MM.1S (cell line): ENCODE measurements around the gene TIMD4.

Source experiments
- DNase-seq: peaks from one replicate; pipeline ENCODE4 v3.0.0-alpha.2; 2015
- H2AFZ ChIP-seq: fragments of 300-600 bp; sonication (generic); 2 replicates; pipeline ENCODE4 v1.6.0; 2016; ENCODE audit warnings: antibody characterized with exemption, low read length
- H3F3A ChIP-seq: fragments of 300-600 bp; sonication (generic); 2 replicates; pipeline ENCODE4 v1.6.1; 2016; ENCODE audit warnings: mild to moderate bottlenecking, antibody characterized with exemption, low read length, moderate library complexity, mixed read lengths; ENCODE audit not compliant: insufficient read depth
- H3K27ac ChIP-seq: fragments of 300-600 bp; sonication (generic); 2 replicates; pipeline ENCODE4 v1.5.1; 2016; ENCODE audit warnings: mild to moderate bottlenecking, low read length
- H3K27me3 ChIP-seq: fragments of 300-600 bp; sonication (generic); replicated peaks from 2 replicates; pipeline ENCODE4 v1.6.0; 2016; ENCODE audit warnings: low read length; ENCODE audit not compliant: insufficient read depth
- H3K36me3 ChIP-seq: fragments of 300-600 bp; sonication (generic); replicated peaks from 2 replicates; pipeline ENCODE4 v1.6.1; 2016; ENCODE audit warnings: mild to moderate bottlenecking, low read length, mixed read lengths; ENCODE audit not compliant: insufficient read depth
- H3K4me1 ChIP-seq: fragments of 300-600 bp; sonication (generic); 2 replicates; pipeline ENCODE4 v1.6.1; 2016; ENCODE audit warnings: low read length, mixed read lengths
- H3K4me2 ChIP-seq: fragments of 300-600 bp; sonication (generic); 2 replicates; pipeline ENCODE4 v1.6.0; 2016; ENCODE audit warnings: low read depth, low read length
- H3K4me3 ChIP-seq: fragments of 300-600 bp; sonication (generic); 2 replicates; pipeline ENCODE4 v1.5.1; 2016; ENCODE audit warnings: low read length, mixed read lengths
- H3K79me2 ChIP-seq: fragments of 300-600 bp; sonication (generic); 2 replicates; pipeline ENCODE4 v1.6.1; 2016; ENCODE audit warnings: mixed run types, low read length, mixed read lengths
- H3K9ac ChIP-seq: fragments of 300-600 bp; sonication (generic); 2 replicates; pipeline ENCODE4 v1.6.1; 2016; ENCODE audit warnings: low read length, mixed read lengths
- H3K9me2 ChIP-seq: fragments of 300-600 bp; sonication (generic); replicated peaks from 2 replicates; pipeline ENCODE4 v1.6.1; 2016; ENCODE audit warnings: mild to moderate bottlenecking, low read length, mixed read lengths; ENCODE audit not compliant: insufficient read depth
- H3K9me3 ChIP-seq: fragments of 300-600 bp; sonication (generic); replicated peaks from 2 replicates; pipeline ENCODE4 v1.6.1; 2016; ENCODE audit warnings: mild to moderate bottlenecking, low read length, mixed read lengths; ENCODE audit not compliant: insufficient read depth
- H4K20me1 ChIP-seq: fragments of 300-600 bp; sonication (generic); 2 replicates; pipeline ENCODE4 v1.6.1; 2016; ENCODE audit warnings: mild to moderate bottlenecking, low read length, moderate library complexity, mixed read lengths; ENCODE audit not compliant: insufficient read depth
- EZH2 ChIP-seq: fragments of 300-600 bp; sonication (generic); optimal IDR thresholded peaks from 2 replicates; pipeline ENCODE3; 2017; ENCODE audit warnings: low read depth, mild to moderate bottlenecking, antibody characterized with exemption, low read length, mixed read lengths
- EZH2phosphoT487 ChIP-seq: fragments of 300-600 bp; sonication (generic); IDR thresholded peaks from 2 replicates; pipeline ENCODE4 v1.6.1; 2018; ENCODE audit warnings: antibody characterized with exemption, low read length
- TF ChIP-seq, protein P1 (sequence below): fragments of 300-600 bp; sonication (generic); IDR thresholded peaks from 2 replicates; pipeline ENCODE4 v1.5.1; 2016; ENCODE audit warnings: antibody characterized with exemption, low read length, mixed read lengths

Gene TIMD4

DNA sequence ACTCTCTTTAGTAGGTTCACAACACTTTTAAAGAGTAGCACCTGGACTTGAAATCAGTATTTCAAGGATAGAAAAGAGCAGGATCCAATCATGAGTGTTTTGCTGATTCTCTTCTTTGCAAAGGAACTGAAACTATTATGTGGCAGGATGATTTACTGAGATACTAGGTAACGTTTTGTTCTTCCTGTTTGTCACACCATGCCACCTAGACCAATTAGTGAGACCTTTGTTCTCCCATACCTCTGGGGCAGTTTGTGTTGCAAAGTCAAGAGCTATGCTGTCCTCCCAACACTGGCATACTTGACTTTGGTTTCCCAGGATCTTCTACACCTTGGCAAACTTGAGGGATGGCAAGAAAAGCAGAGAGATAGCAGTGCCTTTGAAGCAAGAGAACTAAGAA lies 69.5 kb downstream of the TIMD4 start:
- Histone ChIP-seq H3K27me3 (no peaks in the 10 kb centered on the region), H2AFZ (peak overlapping the region; percentile 69), H3K27ac (peak overlapping the region; percentile 65; the same call in 1 of the 2 replicates), H3K79me2 (no peaks in the 10 kb centered on the region), H3K9ac (no peak overlapping the region), H3K4me3 (no peak overlapping the region), H4K20me1 (no peaks in the 10 kb centered on the region), H3K4me2 (peak overlapping the region; percentile 25), H3K4me1 (peaks cover 39% of the 10 kb centered on the region), H3K9me3 (no peaks in the 10 kb centered on the region), H3F3A (no peaks in the 10 kb centered on the region; the same call in none of the 2 replicates), H3K9me2 (no peaks in the 10 kb centered on the region), H3K36me3 (no peaks in the 10 kb centered on the region)
- TF ChIP-seq, protein P1, sequence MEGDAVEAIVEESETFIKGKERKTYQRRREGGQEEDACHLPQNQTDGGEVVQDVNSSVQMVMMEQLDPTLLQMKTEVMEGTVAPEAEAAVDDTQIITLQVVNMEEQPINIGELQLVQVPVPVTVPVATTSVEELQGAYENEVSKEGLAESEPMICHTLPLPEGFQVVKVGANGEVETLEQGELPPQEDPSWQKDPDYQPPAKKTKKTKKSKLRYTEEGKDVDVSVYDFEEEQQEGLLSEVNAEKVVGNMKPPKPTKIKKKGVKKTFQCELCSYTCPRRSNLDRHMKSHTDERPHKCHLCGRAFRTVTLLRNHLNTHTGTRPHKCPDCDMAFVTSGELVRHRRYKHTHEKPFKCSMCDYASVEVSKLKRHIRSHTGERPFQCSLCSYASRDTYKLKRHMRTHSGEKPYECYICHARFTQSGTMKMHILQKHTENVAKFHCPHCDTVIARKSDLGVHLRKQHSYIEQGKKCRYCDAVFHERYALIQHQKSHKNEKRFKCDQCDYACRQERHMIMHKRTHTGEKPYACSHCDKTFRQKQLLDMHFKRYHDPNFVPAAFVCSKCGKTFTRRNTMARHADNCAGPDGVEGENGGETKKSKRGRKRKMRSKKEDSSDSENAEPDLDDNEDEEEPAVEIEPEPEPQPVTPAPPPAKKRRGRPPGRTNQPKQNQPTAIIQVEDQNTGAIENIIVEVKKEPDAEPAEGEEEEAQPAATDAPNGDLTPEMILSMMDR, result no peak
- TF ChIP-seq EZH2phosphoT487 (no peak), EZH2 (no peak)
- DNase-seq, result peak; percentile 68

DNA sequence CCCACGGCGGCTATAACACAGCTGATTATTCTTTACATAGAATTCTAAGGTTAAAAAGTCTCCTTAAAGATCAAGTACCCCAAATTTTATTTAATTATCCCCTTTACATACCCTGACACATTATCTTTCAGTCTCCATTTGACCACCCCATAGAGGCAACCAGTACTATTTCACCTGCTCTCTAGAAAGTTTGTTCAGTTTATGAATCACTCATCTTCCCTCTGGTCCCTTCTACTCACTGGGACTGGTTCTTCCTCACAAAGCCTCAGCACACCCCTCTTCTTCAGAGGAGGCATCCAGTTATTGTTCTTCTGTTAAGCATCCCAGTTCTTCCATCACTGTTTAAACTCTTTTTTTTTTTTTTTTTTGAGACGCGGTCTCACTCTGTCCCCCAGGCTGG lies 70.2 kb downstream of the TIMD4 start:
- no peaks in the 10 kb centered on the region for H3K9me3 ChIP-seq
- no peaks in the 10 kb centered on the region for H4K20me1 ChIP-seq
- no peaks in the 10 kb centered on the region for H3K36me3 ChIP-seq
- H3K4me3 ChIP-seq, result no peak overlapping the region
- H2AFZ ChIP-seq, result no peak overlapping the region
- H3K4me2 ChIP-seq, result no peak overlapping the region
- no peak overlapping the region for H3K9ac ChIP-seq
- no peaks in the 10 kb centered on the region for H3K27me3 ChIP-seq
- no peaks in the 10 kb centered on the region; the same call in none of the 2 replicates for H3F3A ChIP-seq
- TF ChIP-seq, protein P1, result no peak
- TF ChIP-seq EZH2 (no peak), EZH2phosphoT487 (no peak)
- H3K27ac ChIP-seq, result no peak overlapping the region
- no peaks in the 10 kb centered on the region for H3K79me2 ChIP-seq
- peaks cover 43% of the 10 kb centered on the region for H3K4me1 ChIP-seq
- DNase-seq, result no peak
- no peaks in the 10 kb centered on the region for H3K9me2 ChIP-seq

DNA sequence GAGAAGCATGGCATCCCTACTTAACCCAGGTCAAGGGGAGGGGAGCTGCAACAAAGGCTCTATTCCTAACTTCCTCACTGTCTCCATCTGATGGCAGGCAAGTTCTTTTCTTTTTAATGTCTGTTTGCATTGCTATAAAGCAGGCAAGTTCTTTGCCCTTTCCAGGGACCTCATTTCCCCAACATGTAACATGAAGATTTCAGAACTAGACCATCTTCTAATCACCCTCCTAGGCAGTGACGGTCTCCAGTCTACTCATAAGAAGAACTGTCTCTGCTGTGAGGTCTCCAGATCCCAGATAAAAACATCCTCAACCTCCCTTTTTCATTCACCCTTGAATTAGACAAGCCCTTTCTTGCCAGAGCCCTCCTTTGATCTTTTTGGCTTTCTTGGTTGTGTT lies 70.8 kb downstream of the TIMD4 start:
- no peaks in the 10 kb centered on the region for H3K9me2 ChIP-seq
- H3K27me3 ChIP-seq, result no peaks in the 10 kb centered on the region
- H3K9ac ChIP-seq, result no peak overlapping the region
- H3F3A ChIP-seq, result no peaks in the 10 kb centered on the region; the same call in none of the 2 replicates
- H3K36me3 ChIP-seq, result no peaks in the 10 kb centered on the region
- no peaks in the 10 kb centered on the region for H3K9me3 ChIP-seq
- H3K4me2 ChIP-seq, result no peak overlapping the region
- no peak overlapping the region for H2AFZ ChIP-seq
- TF ChIP-seq, protein P1, result peak; percentile 25
- no peak for TF ChIP-seq EZH2phosphoT487
- no peaks in the 10 kb centered on the region for H3K79me2 ChIP-seq
- no peak overlapping the region for H3K27ac ChIP-seq
- H3K4me3 ChIP-seq, result no peak overlapping the region
- no peaks in the 10 kb centered on the region for H4K20me1 ChIP-seq
- no peak for DNase-seq
- peaks cover 43% of the 10 kb centered on the region for H3K4me1 ChIP-seq
